ENCODE results near the gene IBTK. TPM values are rescaled to one million over a fixed set of nuclear protein-coding genes. Genes with fewer than 3 reads are reported as not detected.

Gene IBTK
- total RNA-seq, 1 experiment from 2014 or later = 36.6 TPM

DNA sequence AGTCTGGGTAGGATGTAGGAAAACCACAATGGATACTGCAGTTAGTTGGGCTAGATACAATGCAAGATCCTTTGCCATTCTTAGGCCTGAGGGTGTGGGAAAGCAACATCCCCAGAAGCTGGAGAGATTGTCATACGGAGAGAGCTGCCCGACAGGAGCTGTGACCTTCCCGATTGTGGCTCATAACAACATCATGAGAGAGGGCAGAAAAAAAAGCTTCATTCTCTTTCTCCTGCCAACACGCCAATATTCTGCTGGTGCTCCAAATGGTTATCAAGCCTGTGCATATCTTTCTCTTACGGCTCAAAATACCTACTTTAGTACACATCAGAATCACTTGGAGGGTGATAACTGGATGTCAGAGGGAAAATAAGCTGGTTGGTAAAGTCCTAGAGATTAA lies 81.1 kb downstream of the IBTK start:
- POLR2A ChIA-PET = no interaction called here
- intact Hi-C loops (cut with micrococcal nuclease) = no loop called here
- Histone ChIP-seq H3K9ac (ENCODE audit: low read length) (no peak overlapping the region), H4K20me1 (ENCODE audit: insufficient read depth) (no peaks in the 10 kb centered on the region), H3K4me2 (ENCODE audit: low read length) (no peak overlapping the region), H3K36me3 (ENCODE audit: control insufficient read depth in 1 of 2, insufficient read depth in 2 of 2, low read length in 2 of 2) (peaks cover 0 to 10% of the 10 kb centered on the region in 2 experiments; a peak in 2 of 4 replicates), H3K9me2 (ENCODE audit: insufficient read depth) (no peaks in the 10 kb centered on the region), H2AFZ (ENCODE audit: low read depth, low read length, poor library complexity, severe bottlenecking) (no peak overlapping the region), H3K27ac (ENCODE audit: low read depth, low read length) (no peak overlapping the region), H3K4me1 (ENCODE audit: control insufficient read depth in 1 of 2, insufficient read depth in 2 of 2, low read length in 2 of 2) (no peaks in the 10 kb centered on the region), H3K79me2 (ENCODE audit: insufficient read depth, low read length) (no peaks in the 10 kb centered on the region), H3K27me3 (ENCODE audit: insufficient read depth, low read length) (no peaks in the 10 kb centered on the region), H3K9me3 (ENCODE audit: control insufficient read depth in 1 of 2, insufficient read depth in 1 of 2, low read depth in 1 of 2, low read length in 2 of 2) (no peaks in the 10 kb centered on the region), H3K4me3 (replicated peaks in 1 of 2; ENCODE audit: low read depth in 1 of 2, low read length in 2 of 2) (no peak overlapping the region)
- no peak for TF ChIP-seq POLR2AphosphoS5 (IDR thresholded peaks at IDR 0.05; ENCODE audit: low read depth, low read length)
- no peak for TF ChIP-seq REST (IDR thresholded peaks at IDR 0.05; ENCODE audit: low read depth)
- no peak for TF ChIP-seq ZNF274 (IDR thresholded peaks at IDR 0.05; ENCODE audit: low read depth, low read length)
- TF ChIP-seq JUND (IDR thresholded peaks at IDR 0.05) = no peak
- no peak for TF ChIP-seq EGR1 (IDR thresholded peaks at IDR 0.05; ENCODE audit: low read depth)
- no peak for TF ChIP-seq YY1 (IDR thresholded peaks at IDR 0.05; ENCODE audit: extremely low read depth, insufficient replicate concordance, low read depth, low read length)
- TF ChIP-seq CEBPB (IDR thresholded peaks at IDR 0.05; ENCODE audit: low read depth) = no peak
- TF ChIP-seq SP1 (IDR thresholded peaks at IDR 0.05; ENCODE audit: low read depth) = no peak
- DNase-seq (ENCODE audit: low read depth, low spot score) = no peak
- no peak for ATAC-seq
- CTCF ChIA-PET = no interaction called here
- BruUV-seq (replicated peaks) = no TSS peak
- RAD21 ChIA-PET (ENCODE audit: low non-redundant PET in 1 of 2, low total read pairs in 2 of 2, uncharacterized antibody in 2 of 2, unreplicated experiment in 2 of 2) = no interaction called here

Data from HCT116 (cell line).